Endothelial cell (in vitro differentiated cells): ENCODE measurements around the gene KAZN. TPM values are rescaled to one million over a fixed set of nuclear protein-coding genes. Genes with fewer than 3 reads are reported as not detected.

ENCODE experiments used
- DNase-seq: peaks from one replicate; pipeline ENCODE4 v3.0.0; 2021; ENCODE audit warnings: low spot score
- H3K27ac Mint-ChIP-seq: one replicate; pipeline ENCODE4 v1.8.0; 2021; ENCODE audit warnings: mixed read lengths, inconsistent platforms; ENCODE audit not compliant: unreplicated experiment
- H3K27me3 Mint-ChIP-seq: one replicate; pipeline ENCODE4 v1.8.0; 2021; ENCODE audit warnings: mild to moderate bottlenecking, moderate library complexity, mixed read lengths, inconsistent platforms; ENCODE audit not compliant: unreplicated experiment
- H3K36me3 Mint-ChIP-seq: one replicate; pipeline ENCODE4 v1.8.0; 2021; ENCODE audit warnings: mild to moderate bottlenecking, low read depth, mixed read lengths, inconsistent platforms; ENCODE audit not compliant: unreplicated experiment
- H3K4me1 Mint-ChIP-seq: one replicate; pipeline ENCODE4 v1.8.0; 2021; ENCODE audit warnings: mild to moderate bottlenecking, mixed read lengths, inconsistent platforms; ENCODE audit not compliant: unreplicated experiment
- H3K4me3 Mint-ChIP-seq: one replicate; pipeline ENCODE4 v1.8.0; 2021; ENCODE audit warnings: mild to moderate bottlenecking, mixed read lengths, inconsistent platforms; ENCODE audit not compliant: unreplicated experiment
- H3K9me3 Mint-ChIP-seq: one replicate; pipeline ENCODE4 v1.8.0; 2021; ENCODE audit warnings: mixed read lengths, inconsistent platforms; ENCODE audit not compliant: unreplicated experiment
- total RNA-seq: library from RNA; stranded (reverse); fragmentation: NEBNext Ultra II Directional; extraction: Animal tissue kit (Norgen Biotek cat#: 25700); gene quantifications from one replicate; pipeline ENCODE4 v1.2.1, GENCODE V29; 2021; ENCODE audit not compliant: unreplicated experiment
- TF ChIP-seq, protein P1 (sequence below): fragments of 200-600 bp; sonication (generic); IDR thresholded peaks from one replicate; pipeline ENCODE4 v1.5.0; 2021; ENCODE audit warnings: antibody characterized with exemption; ENCODE audit not compliant: unreplicated experiment

The KAZN gene
- total RNA-seq, 1 donor from 2014 or later: 10.1 TPM

DNA sequence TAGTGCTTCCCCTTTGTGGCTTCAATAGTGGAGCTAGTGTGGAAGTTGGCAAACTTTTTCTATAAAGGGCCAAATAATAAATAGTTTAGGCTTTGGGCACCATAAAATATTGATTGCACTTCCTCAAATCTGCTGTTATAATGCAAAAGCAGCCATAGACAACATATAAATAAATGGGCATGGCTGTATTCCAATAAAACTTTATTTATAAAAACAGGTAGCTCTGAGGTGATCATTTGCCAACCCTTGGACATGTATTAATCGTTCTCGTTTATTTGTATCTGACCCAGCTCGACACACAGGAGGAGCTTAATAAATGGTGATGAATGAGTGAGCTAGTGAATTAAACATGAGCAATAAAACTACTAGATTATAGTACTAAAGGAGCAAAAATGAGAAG lies 13.3 kb downstream of the KAZN start:
- no peaks in the 10 kb centered on the region for H3K36me3 Mint-ChIP-seq

DNA sequence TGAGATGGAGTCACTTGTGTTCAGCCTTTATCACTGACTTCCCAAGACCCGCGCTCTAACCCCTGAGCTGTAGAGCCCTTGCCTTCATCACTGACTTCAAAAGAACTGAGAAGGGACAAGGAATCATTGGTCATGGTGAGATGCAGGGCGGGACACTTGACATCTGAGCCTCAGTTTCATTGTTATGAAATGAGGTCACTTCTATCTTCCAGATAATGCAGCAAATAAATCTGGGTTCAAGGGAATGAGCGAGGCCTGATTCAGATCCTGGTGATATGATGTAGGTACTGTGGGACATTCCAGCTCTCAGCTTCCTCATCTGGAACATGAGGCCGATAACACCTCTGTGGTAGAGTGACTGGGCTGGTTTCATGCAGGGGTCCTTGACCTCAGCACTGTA lies 13.8 kb downstream of the KAZN start:
- no peak for DNase-seq
- Mint-ChIP-seq H3K4me1 (no peaks in the 10 kb centered on the region), H3K36me3 (no peaks in the 10 kb centered on the region), H3K27ac (no peak overlapping the region), H3K27me3 (peaks cover 2% of the 10 kb centered on the region), H3K9me3 (no peaks in the 10 kb centered on the region), H3K4me3 (no peak overlapping the region)
- TF ChIP-seq, protein P1, sequence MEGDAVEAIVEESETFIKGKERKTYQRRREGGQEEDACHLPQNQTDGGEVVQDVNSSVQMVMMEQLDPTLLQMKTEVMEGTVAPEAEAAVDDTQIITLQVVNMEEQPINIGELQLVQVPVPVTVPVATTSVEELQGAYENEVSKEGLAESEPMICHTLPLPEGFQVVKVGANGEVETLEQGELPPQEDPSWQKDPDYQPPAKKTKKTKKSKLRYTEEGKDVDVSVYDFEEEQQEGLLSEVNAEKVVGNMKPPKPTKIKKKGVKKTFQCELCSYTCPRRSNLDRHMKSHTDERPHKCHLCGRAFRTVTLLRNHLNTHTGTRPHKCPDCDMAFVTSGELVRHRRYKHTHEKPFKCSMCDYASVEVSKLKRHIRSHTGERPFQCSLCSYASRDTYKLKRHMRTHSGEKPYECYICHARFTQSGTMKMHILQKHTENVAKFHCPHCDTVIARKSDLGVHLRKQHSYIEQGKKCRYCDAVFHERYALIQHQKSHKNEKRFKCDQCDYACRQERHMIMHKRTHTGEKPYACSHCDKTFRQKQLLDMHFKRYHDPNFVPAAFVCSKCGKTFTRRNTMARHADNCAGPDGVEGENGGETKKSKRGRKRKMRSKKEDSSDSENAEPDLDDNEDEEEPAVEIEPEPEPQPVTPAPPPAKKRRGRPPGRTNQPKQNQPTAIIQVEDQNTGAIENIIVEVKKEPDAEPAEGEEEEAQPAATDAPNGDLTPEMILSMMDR: no peak

More for the DNA sequence above, 13.3 kb downstream of the KAZN start:
- H3K9me3 Mint-ChIP-seq: no peaks in the 10 kb centered on the region
- H3K27me3 Mint-ChIP-seq: peaks cover 2% of the 10 kb centered on the region
- H3K4me1 Mint-ChIP-seq: no peaks in the 10 kb centered on the region
- H3K4me3 Mint-ChIP-seq: no peak overlapping the region
- TF ChIP-seq, protein P1: no peak
- DNase-seq: no peak
- H3K27ac Mint-ChIP-seq: no peak overlapping the region

DNA sequence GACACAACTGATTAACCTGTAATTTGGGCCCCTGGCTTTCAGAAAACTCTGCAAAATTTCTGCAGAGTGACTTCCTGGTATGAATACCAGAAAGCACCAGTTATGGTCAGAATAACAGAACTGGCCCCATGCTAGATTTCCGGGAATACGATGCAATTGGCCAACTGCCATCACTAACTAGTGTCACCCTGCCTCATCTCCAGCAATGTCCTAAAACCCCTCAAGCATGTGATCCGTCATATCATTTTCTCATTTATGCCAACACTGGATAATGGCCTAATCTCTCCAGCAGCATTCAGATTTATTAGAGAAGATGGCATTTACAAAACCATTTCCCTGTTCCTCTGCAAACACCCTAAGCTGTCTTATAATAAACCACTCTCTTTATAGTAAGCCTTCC lies 15.4 kb downstream of the KAZN start:
- Mint-ChIP-seq H3K9me3 (no peaks in the 10 kb centered on the region), H3K27me3 (peaks cover 2% of the 10 kb centered on the region), H3K27ac (no peak overlapping the region), H3K4me1 (no peaks in the 10 kb centered on the region), H3K36me3 (no peaks in the 10 kb centered on the region), H3K4me3 (no peak overlapping the region)
- TF ChIP-seq, protein P1: no peak
- DNase-seq: no peak

DNA sequence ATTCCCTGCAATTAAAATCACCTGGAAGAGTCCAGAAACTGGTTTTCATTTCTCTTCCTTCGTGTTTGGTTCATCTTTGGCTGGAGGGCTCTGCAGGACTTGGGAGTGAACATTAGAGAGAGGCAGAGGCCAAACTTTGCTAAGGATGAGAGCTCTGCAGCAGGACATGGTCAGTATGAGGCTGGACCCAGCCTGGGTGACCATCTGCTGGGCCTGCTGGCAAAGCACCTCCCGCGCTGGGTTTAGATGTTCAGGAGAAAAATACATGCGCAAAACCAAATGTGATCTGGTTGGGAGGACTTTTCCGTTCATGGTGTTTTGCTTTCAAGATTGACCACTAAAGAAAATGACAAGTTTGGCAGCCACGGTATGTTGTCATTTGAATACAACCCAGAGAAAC lies 15.9 kb downstream of the KAZN start:
- Mint-ChIP-seq H3K4me3 (no peak overlapping the region), H3K27me3 (peaks cover 2% of the 10 kb centered on the region), H3K4me1 (no peaks in the 10 kb centered on the region), H3K27ac (no peak overlapping the region), H3K36me3 (no peaks in the 10 kb centered on the region), H3K9me3 (no peaks in the 10 kb centered on the region)
- DNase-seq: no peak
- TF ChIP-seq, protein P1: no peak

DNA sequence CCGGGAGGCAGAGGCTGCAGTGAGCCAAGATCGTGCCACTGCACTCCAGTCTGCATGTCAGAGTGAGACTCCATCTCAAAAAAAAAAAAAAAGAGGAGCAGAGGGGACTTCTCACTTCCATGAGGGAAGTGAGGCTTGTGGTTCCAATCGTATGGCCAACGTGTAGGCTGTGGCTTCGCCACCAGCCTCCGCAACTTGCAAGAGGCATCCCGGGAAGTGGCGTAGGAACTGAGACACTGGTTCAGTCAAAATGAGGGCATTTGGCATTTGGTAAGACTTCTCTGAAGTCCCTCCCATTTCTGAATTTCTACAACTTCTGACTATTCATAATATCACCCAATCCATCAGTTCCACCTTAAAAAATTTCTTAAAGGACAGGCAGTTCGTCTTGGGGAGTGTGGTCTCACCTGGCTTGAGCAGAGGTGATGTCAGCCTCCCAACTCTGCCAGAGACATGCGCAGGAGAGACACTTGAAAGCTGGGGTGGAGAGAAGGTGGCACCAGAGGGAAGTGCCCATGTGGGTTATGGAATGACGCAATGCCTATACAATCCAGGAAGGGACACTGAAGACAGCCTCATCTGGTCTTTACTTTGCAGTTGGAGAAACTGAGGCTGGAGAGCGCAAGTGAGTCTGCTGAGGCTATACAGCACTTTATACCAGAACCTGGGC lies 17.2 kb downstream of the KAZN start:
- H3K4me3 Mint-ChIP-seq: no peak overlapping the region
- H3K36me3 Mint-ChIP-seq: no peaks in the 10 kb centered on the region
- no peak for DNase-seq
- TF ChIP-seq, protein P1: no peak
- H3K9me3 Mint-ChIP-seq: no peaks in the 10 kb centered on the region
- no peaks in the 10 kb centered on the region for H3K27me3 Mint-ChIP-seq
- no peaks in the 10 kb centered on the region for H3K4me1 Mint-ChIP-seq
- no peak overlapping the region for H3K27ac Mint-ChIP-seq
